Measurements from ENCODE around the gene RNF144A. TPM values are rescaled to one million over a fixed set of nuclear protein-coding genes. Genes with fewer than 3 reads are reported as not detected.

Gene RNF144A
- total and polyA plus RNA-seq, 9 donors, result 10.4 to 47.7 (median 23.9) TPM

DNA sequence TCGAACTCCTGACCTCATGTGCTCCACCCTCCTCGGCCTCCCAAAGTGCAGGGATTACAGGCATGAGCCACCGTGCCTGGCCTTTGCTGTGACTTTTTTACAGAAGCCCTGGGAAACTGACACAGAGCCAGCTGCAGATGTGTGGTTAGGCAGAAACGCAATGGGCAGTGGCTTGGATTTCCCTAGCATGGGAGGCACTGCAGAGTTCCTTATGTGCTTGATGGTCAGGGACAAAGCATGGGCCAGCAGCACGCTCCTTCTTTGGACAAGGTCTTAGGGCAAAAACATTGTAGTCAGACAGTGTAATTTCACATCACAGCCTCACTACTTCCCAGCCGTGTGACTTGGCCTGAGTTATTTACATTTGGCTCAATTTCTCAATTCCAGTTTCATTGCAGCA lies 153.9 kb downstream of the RNF144A start:
- Histone ChIP-seq H3K27ac (no peak overlapping the region), H3K4me3 (no peak overlapping the region), H3K27me3 (no peaks in the 10 kb centered on the region), H3K9me3 (no peaks in the 10 kb centered on the region), H3K36me3 (no peaks in the 10 kb centered on the region), H3K4me1 (ENCODE audit: insufficient read depth) (no peaks in the 10 kb centered on the region)
- intact Hi-C loops (cut with DNase I), result no loop called here
- 80 to 93% (median 84%) methylated on average over 6 of the region's 6 CpGs for WGBS, 3 donors
- no peak for DNase-seq
- TF ChIP-seq POLR2A (IDR thresholded peaks at IDR 0.05) (no peak), EP300 (IDR thresholded peaks at IDR 0.05) (no peak)
- TF ChIP-seq, protein P1, sequence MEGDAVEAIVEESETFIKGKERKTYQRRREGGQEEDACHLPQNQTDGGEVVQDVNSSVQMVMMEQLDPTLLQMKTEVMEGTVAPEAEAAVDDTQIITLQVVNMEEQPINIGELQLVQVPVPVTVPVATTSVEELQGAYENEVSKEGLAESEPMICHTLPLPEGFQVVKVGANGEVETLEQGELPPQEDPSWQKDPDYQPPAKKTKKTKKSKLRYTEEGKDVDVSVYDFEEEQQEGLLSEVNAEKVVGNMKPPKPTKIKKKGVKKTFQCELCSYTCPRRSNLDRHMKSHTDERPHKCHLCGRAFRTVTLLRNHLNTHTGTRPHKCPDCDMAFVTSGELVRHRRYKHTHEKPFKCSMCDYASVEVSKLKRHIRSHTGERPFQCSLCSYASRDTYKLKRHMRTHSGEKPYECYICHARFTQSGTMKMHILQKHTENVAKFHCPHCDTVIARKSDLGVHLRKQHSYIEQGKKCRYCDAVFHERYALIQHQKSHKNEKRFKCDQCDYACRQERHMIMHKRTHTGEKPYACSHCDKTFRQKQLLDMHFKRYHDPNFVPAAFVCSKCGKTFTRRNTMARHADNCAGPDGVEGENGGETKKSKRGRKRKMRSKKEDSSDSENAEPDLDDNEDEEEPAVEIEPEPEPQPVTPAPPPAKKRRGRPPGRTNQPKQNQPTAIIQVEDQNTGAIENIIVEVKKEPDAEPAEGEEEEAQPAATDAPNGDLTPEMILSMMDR (IDR thresholded peaks at IDR 0.05), result no peak

DNA sequence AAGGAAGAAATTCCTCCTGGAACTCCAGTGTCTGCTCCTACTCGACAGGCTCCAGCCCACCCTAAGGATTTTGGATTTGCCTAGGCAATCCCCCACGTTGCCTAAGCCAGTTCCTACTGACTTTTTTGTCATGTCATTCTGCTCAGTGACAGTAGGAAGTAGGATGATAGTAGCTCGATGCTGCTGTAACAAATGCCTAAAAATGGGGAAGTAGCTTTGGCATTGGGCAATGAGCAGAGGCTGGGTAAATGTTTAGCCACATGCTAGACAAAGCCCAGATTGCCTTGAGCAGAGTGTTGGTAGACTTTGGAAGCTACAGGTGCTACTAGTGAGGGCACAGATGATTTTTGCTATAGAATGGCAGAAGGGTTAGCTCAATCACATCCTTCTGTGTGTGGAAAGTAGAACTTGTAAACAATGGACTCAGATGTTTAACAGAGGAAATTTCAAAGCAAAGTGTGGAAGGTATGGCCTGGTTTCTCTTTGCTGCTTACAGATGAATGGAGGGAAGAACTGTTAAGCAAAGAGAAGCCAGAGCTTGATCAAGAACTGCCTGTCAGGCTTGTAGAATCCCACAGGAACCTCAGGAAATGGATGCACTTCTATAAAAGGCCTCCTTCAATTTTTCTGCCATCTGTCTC lies 154.8 kb downstream of the RNF144A start:
- H3K27me3 ChIP-seq, result no peaks in the 10 kb centered on the region
- H3K36me3 ChIP-seq, result no peaks in the 10 kb centered on the region
- intact Hi-C loops (cut with DNase I), result no loop called here
- WGBS, 3 donors, result 84 to 94% (median 91%) methylated on average over 3 of the region's 3 CpGs
- no peaks in the 10 kb centered on the region for H3K4me1 ChIP-seq (ENCODE audit: insufficient read depth)
- DNase-seq, result no peak
- H3K27ac ChIP-seq, result no peak overlapping the region
- TF ChIP-seq POLR2A (IDR thresholded peaks at IDR 0.05) (no peak), EP300 (IDR thresholded peaks at IDR 0.05) (no peak)
- TF ChIP-seq, protein P1 (IDR thresholded peaks at IDR 0.05), result no peak
- no peak overlapping the region for H3K4me3 ChIP-seq
- H3K9me3 ChIP-seq, result no peaks in the 10 kb centered on the region

DNA sequence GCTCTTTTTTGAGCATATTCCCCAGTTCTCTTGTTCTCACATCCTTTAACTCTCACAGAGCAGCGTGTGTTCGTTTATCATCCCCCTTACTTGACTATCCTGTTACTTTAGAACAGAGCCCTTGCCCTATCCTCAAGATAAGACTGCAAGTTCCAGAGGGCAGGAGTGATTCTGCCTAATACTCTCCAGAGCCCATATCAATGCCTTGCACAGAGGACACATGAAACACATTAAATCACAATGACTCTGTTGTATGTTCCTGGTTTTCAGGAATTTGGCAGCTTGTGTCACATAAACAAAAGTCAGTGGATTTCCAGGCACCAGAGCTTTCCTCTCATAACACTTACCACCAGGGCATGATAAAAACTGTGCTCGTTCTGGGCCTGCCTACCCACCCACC lies 156.7 kb downstream of the RNF144A start:
- TF ChIP-seq EP300 (IDR thresholded peaks at IDR 0.05), result no peak
- TF ChIP-seq, protein P1 (IDR thresholded peaks at IDR 0.05), result no peak
- TF ChIP-seq POLR2A (IDR thresholded peaks at IDR 0.05), result no peak
- no peak for DNase-seq
- H3K9me3 ChIP-seq, result no peaks in the 10 kb centered on the region
- H3K27ac ChIP-seq, result no peak overlapping the region
- no peaks in the 10 kb centered on the region for H3K36me3 ChIP-seq
- no peaks in the 10 kb centered on the region for H3K4me1 ChIP-seq (ENCODE audit: insufficient read depth)
- no peak overlapping the region for H3K4me3 ChIP-seq
- H3K27me3 ChIP-seq, result no peaks in the 10 kb centered on the region
- WGBS, 3 donors, result 66 to 74% (median 66%) methylated on average over 3 of the region's 3 CpGs
- intact Hi-C loops (cut with DNase I), result no loop called here

DNA sequence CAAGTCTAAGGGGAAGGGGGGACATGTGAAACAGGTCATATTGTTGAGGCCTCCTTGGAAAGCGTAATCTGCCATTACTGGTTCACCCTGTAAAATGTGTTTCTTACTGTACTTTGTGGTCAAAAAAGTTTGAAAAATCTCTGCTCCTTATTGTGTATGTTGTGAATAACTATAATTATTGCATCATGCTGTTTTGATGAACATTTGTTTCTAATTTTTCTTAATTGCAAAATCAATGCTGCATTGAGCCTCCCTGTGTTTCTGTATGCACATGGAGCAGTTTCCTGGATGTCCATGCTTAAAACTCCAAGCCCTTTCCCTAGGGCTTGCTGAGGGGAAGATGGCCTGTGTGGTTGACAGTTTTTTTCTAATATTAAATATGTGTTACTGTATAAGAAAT lies 158.6 kb downstream of the RNF144A start:
- H3K27ac ChIP-seq, result no peak overlapping the region
- intact Hi-C loops (cut with DNase I), result no loop called here
- no peaks in the 10 kb centered on the region for H3K36me3 ChIP-seq
- TF ChIP-seq, protein P1 (IDR thresholded peaks at IDR 0.05), result no peak
- TF ChIP-seq POLR2A (IDR thresholded peaks at IDR 0.05), result no peak
- H3K9me3 ChIP-seq, result no peaks in the 10 kb centered on the region
- 93 to 98% (median 96%) methylated on average over 1 of the region's 1 CpG for WGBS, 3 donors
- no peak for DNase-seq
- H3K27me3 ChIP-seq, result no peaks in the 10 kb centered on the region
- no peak overlapping the region for H3K4me3 ChIP-seq
- no peaks in the 10 kb centered on the region for H3K4me1 ChIP-seq (ENCODE audit: insufficient read depth)

All from ovary (tissue), 9 donors.